Breast epithelium (tissue), 4 donors: ENCODE measurements around the gene LGALS3BP. TPM values are rescaled to one million over a fixed set of nuclear protein-coding genes. Genes with fewer than 3 reads are reported as not detected.

Source experiments
- DNase-seq, 2 donors: peaks; one replicate each; pipeline ENCODE4 v3.0.0-alpha.2; 2019; ENCODE audit warnings: low spot score in 2 of 2
- H3K27ac ChIP-seq, 2 donors: fragments of 200-600 bp; sonication (generic) in 1 of 2; one replicate each; pipeline ENCODE4 v1.5.1; 2016 to 2019; ENCODE audit warnings: mild to moderate bottlenecking in 1 of 2
- H3K27me3 ChIP-seq, 2 donors: fragments of 200-600 bp; sonication (generic) in 1 of 2; one replicate each; pipeline versions ENCODE4 v1.5.1 to v1.6.0; 2017 to 2019; ENCODE audit warnings: control low read depth in 1 of 2, mild to moderate bottlenecking in 1 of 2
- H3K36me3 ChIP-seq: fragments of 200-600 bp; one replicate; pipeline ENCODE4 v1.5.1; 2019
- H3K4me1 ChIP-seq, 2 donors: fragments of 200-600 bp; sonication (generic); one replicate each; pipeline ENCODE4 v1.5.1; 2016 to 2019; ENCODE audit warnings: control low read depth in 1 of 2
- H3K4me3 ChIP-seq, 3 donors: fragments of 200-600 bp; sonication (generic); 1 replicate in 2 of 3; 2 replicates in 1 of 3; pipeline ENCODE4 v1.5.1; 2016 to 2019; ENCODE audit warnings: mild to moderate bottlenecking in 3 of 3, moderate library complexity in 2 of 3
- H3K9me3 ChIP-seq, 2 donors: fragments of 200-600 bp; sonication (generic) in 1 of 2; one replicate each; pipeline ENCODE4 v1.5.1; 2016 to 2019; ENCODE audit warnings: control low read depth in 1 of 2
- POLR2A ChIP-seq: fragments of 450-650 bp; IDR thresholded peaks from one replicate; pipeline ENCODE4 v1.6.1; 2016; ENCODE audit warnings: antibody characterized with exemption, mild to moderate bottlenecking, moderate library complexity
- POLR2AphosphoS5 ChIP-seq, 3 donors: sonication (generic); formaldehyde crosslinking; IDR thresholded peaks; one replicate each; pipeline ENCODE4 v1.6.1; 2017; ENCODE audit warnings: antibody characterized with exemption in 3 of 3
- intact Hi-C: fragments of 100-400 bp; cut with DNase I; formaldehyde crosslinking; loops from one replicate; pipeline ENCODE4 v1.15.1; 2023; ENCODE audit warnings: low total_unique reads
- total RNA-seq, 3 donors: library from RNA; depleted of rRNA; stranded (reverse); fragments of >200 nt; gene quantifications; one replicate each; pipeline ENCODE4 v1.1.0, GENCODE V29; 2016
- TF ChIP-seq, protein P1 (sequence below), 3 donors: fragments of 450-650 bp; IDR thresholded peaks; one replicate each; pipeline ENCODE4 v1.5.1; 2016 to 2017; ENCODE audit warnings: antibody characterized with exemption in 3 of 3, mild to moderate bottlenecking in 3 of 3, moderate library complexity in 3 of 3

The LGALS3BP gene
- total RNA-seq, 3 donors from 2014 or later, result 192 to 532 (median 206) TPM

DNA sequence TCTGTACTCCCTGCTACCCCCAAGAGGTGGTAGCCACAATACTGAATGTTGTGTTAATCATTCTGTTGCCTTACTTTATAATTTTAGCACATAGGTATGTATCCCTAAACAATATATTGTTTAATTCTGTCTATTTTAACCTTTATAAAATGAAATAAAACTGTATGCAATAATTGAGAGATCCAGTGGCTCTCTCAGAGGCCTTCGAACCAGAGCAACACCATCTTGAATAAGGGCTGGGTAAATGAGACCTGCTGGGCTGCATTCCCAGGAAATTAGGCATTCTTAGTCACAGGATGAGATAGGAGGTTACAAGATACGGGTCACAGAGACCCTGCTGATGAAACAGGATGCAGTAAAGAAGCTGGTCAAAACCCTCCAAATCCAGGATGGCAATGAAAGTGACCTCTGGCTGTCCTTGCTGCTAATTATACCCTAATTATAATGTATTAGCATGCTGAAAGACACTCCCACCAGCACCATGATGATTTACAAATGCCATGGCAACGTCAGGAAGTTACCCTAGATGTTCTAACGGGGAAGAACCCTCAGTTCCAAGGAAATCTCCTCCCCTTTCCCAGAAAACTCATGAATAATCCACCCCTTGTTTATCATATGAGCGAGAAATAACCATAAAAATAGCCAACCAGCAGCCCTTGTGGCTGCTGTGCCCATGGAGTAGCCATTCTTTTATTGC is 31.9 kb upstream of the LGALS3BP start:
- H3K36me3 ChIP-seq, result no peaks in the 10 kb centered on the region

GRCh38 chr17:79010304-79010646 is 30.6 kb upstream of the LGALS3BP start:
- H3K27me3 ChIP-seq, result no peaks in the 10 kb centered on the region
- no peaks in the 10 kb centered on the region for H3K36me3 ChIP-seq
- H3K4me3 ChIP-seq, result peak overlapping the region; percentile 70 to 100 (median 97)
- no peaks in the 10 kb centered on the region for H3K9me3 ChIP-seq
- TF ChIP-seq POLR2A, result no peak
- no peak for TF ChIP-seq POLR2AphosphoS5 (IDR thresholded peaks at IDR 0.05)
- TF ChIP-seq, protein P1, sequence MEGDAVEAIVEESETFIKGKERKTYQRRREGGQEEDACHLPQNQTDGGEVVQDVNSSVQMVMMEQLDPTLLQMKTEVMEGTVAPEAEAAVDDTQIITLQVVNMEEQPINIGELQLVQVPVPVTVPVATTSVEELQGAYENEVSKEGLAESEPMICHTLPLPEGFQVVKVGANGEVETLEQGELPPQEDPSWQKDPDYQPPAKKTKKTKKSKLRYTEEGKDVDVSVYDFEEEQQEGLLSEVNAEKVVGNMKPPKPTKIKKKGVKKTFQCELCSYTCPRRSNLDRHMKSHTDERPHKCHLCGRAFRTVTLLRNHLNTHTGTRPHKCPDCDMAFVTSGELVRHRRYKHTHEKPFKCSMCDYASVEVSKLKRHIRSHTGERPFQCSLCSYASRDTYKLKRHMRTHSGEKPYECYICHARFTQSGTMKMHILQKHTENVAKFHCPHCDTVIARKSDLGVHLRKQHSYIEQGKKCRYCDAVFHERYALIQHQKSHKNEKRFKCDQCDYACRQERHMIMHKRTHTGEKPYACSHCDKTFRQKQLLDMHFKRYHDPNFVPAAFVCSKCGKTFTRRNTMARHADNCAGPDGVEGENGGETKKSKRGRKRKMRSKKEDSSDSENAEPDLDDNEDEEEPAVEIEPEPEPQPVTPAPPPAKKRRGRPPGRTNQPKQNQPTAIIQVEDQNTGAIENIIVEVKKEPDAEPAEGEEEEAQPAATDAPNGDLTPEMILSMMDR (IDR thresholded peaks at IDR 0.05), result no peak
- peaks cover 17 to 21% of the 10 kb centered on the region in 2 donors for H3K4me1 ChIP-seq
- DNase-seq, result peak in 1 of 2 donors; percentile 50
- intact Hi-C loops, result no loop called here
- H3K27ac ChIP-seq, result peak overlapping the region; percentile 96 to 100

More for the DNA sequence above, 31.9 kb upstream of the LGALS3BP start:
- H3K27me3 ChIP-seq, result no peaks in the 10 kb centered on the region
- H3K4me1 ChIP-seq, result peaks cover 6 to 14% of the 10 kb centered on the region in 2 donors
- no peak overlapping the region for H3K27ac ChIP-seq
- no peak for DNase-seq
- no peak overlapping the region for H3K4me3 ChIP-seq
- H3K9me3 ChIP-seq, result no peaks in the 10 kb centered on the region
- TF ChIP-seq, protein P1 (IDR thresholded peaks at IDR 0.05), result no peak
- TF ChIP-seq POLR2A, result no peak
- no peak for TF ChIP-seq POLR2AphosphoS5 (IDR thresholded peaks at IDR 0.05)
- intact Hi-C loops, result no loop called here

DNA sequence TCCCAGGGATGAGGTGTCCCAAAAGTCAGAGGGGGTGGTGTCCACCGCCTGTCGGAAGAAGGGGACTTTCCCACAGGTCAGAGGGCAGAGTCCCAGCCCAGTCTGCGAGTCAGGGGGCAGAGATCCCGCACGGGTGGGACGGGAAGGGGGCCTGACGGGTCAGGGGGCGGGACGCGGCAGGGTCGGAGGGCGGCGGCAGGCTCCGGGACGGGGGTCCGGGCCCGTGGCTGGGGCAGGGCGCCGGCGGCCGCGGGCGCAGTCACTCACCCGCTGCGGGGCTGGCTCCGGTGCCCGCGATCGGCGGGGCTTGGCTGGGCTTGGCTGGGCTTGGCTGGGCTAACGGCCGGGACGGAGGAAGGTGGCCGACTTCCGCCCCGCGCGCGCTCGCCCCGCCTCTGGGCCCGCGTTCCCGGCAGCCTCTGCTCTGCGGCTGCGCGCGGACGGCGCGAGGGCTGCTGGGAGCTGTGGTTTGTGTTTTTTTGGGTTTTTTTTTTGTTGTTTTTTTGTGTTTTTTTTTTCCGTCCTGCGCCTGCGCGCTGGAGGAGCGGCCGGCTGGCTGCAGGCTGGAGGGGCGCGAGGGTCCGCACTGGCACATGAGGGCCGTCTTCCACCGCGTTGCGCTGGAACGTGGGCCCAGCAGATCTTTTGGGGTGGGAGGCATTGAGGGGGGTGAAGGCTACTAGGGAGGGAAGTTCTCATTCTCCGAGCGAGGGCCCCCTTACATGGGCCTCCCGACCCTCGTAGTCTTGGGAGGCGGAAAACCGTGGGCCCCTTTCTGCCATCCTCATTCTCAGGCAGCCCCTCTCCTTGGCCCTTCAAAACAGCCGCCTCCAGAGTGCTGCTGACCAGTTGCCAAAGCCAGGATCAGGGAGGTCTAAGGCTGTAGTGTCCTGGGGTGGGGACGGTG is 29.9 kb upstream of the LGALS3BP start, which contains the start of gene CANT1:
Gene CANT1 (minus strand): TSS at position 368 of the 907 bp plus-strand sequence. CDS start 12,142 bp downstream, outside the sequence.
- H3K9me3 ChIP-seq, result no peaks in the 10 kb centered on the region
- H3K4me1 ChIP-seq, result peaks cover 17 to 21% of the 10 kb centered on the region in 2 donors
- H3K27me3 ChIP-seq, result no peaks in the 10 kb centered on the region
- H3K4me3 ChIP-seq, result peak within 1 kb of the TSS; percentile 70 to 100 (median 97)
- intact Hi-C loops, result no loop called here
- TF ChIP-seq POLR2AphosphoS5 (IDR thresholded peaks at IDR 0.05) (peak in 2 of 3 donors; percentile 25 to 73), POLR2A (peak; percentile 28)
- TF ChIP-seq, protein P1 (IDR thresholded peaks at IDR 0.05), result no peak
- H3K27ac ChIP-seq, result peak within 1 kb of the TSS; percentile 96 to 100
- no peaks in the 10 kb centered on the region for H3K36me3 ChIP-seq
- DNase-seq, result peak; percentile 62 to 72

DNA sequence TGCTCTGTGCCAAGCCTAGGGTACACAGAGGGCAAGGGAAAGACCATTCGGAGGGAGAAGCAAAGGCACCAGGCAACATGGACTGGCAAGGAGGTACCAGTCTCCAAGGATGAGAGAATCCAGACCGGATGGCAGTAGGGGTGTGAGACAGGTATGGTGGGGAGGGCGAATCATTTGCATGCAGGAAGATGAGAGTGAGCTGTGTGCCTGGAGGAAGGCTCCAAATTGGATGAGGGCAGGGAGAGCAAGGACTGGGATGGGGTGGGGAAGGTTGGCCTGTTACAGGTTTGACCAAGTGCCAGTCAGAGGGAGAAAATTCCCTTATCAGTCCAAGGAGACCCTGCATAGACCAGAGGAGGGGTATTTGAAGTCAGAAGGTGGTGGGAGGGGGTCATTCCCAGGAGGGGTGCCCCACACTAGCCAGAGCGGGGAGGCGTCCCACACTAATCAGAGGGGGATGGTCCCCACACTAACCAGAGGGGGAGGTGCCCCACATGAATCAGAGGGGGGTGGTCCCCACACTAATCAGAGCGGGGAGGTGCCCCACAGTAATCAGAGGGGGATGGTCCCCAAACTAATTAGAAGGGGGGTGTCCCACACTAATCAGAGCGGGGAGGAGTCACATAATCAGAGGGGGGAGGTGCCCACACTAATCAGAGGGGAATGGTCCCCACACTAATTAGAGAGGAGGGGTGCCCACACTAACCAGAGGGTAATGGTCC is 29.1 kb upstream of the LGALS3BP start:
- Histone ChIP-seq H3K27ac (peak overlapping the region; percentile 96 to 100), H3K9me3 (no peaks in the 10 kb centered on the region), H3K36me3 (no peaks in the 10 kb centered on the region), H3K27me3 (no peaks in the 10 kb centered on the region), H3K4me3 (peak overlapping the region; percentile 70 to 100 (median 97)), H3K4me1 (peaks cover 17 to 21% of the 10 kb centered on the region in 2 donors)
- DNase-seq, result peak in 1 of 2 donors; percentile 27
- TF ChIP-seq POLR2AphosphoS5 (IDR thresholded peaks at IDR 0.05), result no peak
- TF ChIP-seq, protein P1 (IDR thresholded peaks at IDR 0.05), result no peak
- TF ChIP-seq POLR2A, result no peak
- intact Hi-C loops, result no loop called here
